CD14-positive monocyte (primary cell): Measurements from ENCODE around the gene NDST1. TPM values are rescaled to one million over a fixed set of nuclear protein-coding genes. Genes with fewer than 3 reads are reported as not detected.

Source experiments
- DNase-seq, 3 donors: peaks; one replicate each; pipeline ENCODE4 v3.0.0-alpha.2; 2011 to 2022
- H2AFZ ChIP-seq: 2 replicates; pipeline ENCODE4 v1.6.0; 2012; ENCODE audit warnings: mild to moderate bottlenecking, low read depth, low read length, inconsistent platforms; ENCODE audit not compliant: insufficient read depth, poor library complexity, severe bottlenecking
- H3K27ac ChIP-seq, 2 donors: 1 replicate in 1 of 2; 2 replicates in 1 of 2; pipeline ENCODE4 v1.5.1; 2012 to 2013; ENCODE audit warnings: low read length in 2 of 2, control low read depth in 1 of 2, inconsistent platforms in 1 of 2, low read depth in 1 of 2, mild to moderate bottlenecking in 1 of 2
- H3K27me3 ChIP-seq, 2 donors: one replicate each; pipeline versions ENCODE4 v1.6.0 to v1.6.1; 2011 to 2013; ENCODE audit warnings: low read length in 2 of 2; ENCODE audit not compliant: control insufficient read depth in 2 of 2, insufficient read depth in 2 of 2
- H3K36me3 ChIP-seq, 2 donors: replicated peaks in 1 of 2; 1 replicate in 1 of 2; 2 replicates in 1 of 2; pipeline versions ENCODE4 v1.5.1 to v1.6.1; 2012 to 2013; ENCODE audit warnings: low read length in 2 of 2, control low read depth in 1 of 2, inconsistent platforms in 1 of 2, mild to moderate bottlenecking in 1 of 2; ENCODE audit not compliant: insufficient read depth in 2 of 2, control insufficient read depth in 1 of 2
- H3K4me1 ChIP-seq, 2 donors: 1 replicate in 1 of 2; 2 replicates in 1 of 2; pipeline versions ENCODE4 v1.5.1 to v1.6.1; 2012 to 2013; ENCODE audit warnings: low read length in 2 of 2, control low read depth in 1 of 2, inconsistent platforms in 1 of 2, mild to moderate bottlenecking in 1 of 2, moderate library complexity in 1 of 2; ENCODE audit not compliant: insufficient read depth in 2 of 2, control insufficient read depth in 1 of 2
- H3K4me2 ChIP-seq: replicated peaks from 2 replicates; pipeline ENCODE3; 2012; ENCODE audit warnings: low read length, moderate library complexity, mild to moderate bottlenecking; ENCODE audit not compliant: poor library complexity, severe bottlenecking; ENCODE audit errors: extremely low read depth
- H3K4me3 ChIP-seq, 3 experiments: fragments of 200-600 bp in 1 of 3; sonication (generic) in 1 of 3; replicated peaks in 1 of 3; 1 replicate in 2 of 3; 2 replicates in 1 of 3; pipeline ENCODE4 v1.5.1; 2011 to 2013; ENCODE audit warnings: low read length in 3 of 3, mild to moderate bottlenecking in 3 of 3, control low read depth in 2 of 3, low read depth in 2 of 3, inconsistent platforms in 1 of 3, moderate library complexity in 1 of 3
- H3K79me2 ChIP-seq: 2 replicates; pipeline ENCODE4 v1.6.0; 2012; ENCODE audit warnings: mild to moderate bottlenecking, control low read depth, inconsistent platforms, low read length, moderate library complexity; ENCODE audit not compliant: insufficient read depth
- H3K9ac ChIP-seq: 2 replicates; pipeline ENCODE4 v1.6.0; 2017; ENCODE audit warnings: low read length, mild to moderate bottlenecking; ENCODE audit not compliant: insufficient read depth, poor library complexity, severe bottlenecking
- H3K9me3 ChIP-seq, 2 donors: replicated peaks in 1 of 2; 1 replicate in 1 of 2; 2 replicates in 1 of 2; pipeline versions ENCODE4 v1.5.1 to v1.6.1; 2012 to 2013; ENCODE audit warnings: low read length in 2 of 2, control low read depth in 1 of 2; ENCODE audit not compliant: control insufficient read depth in 1 of 2, insufficient read depth in 1 of 2
- H4K20me1 ChIP-seq: 2 replicates; pipeline ENCODE4 v1.6.0; 2012; ENCODE audit warnings: mild to moderate bottlenecking, low read length, control low read depth, moderate library complexity; ENCODE audit not compliant: insufficient read depth
- H3K27ac Mint-ChIP-seq, 7 donors: one replicate each; pipeline ENCODE4 v1.8.0; 2020; ENCODE audit warnings: mild to moderate bottlenecking in 7 of 7, mixed read lengths in 7 of 7, moderate library complexity in 6 of 7, inconsistent platforms in 2 of 7
- H3K27me3 Mint-ChIP-seq, 3 donors: one replicate each; pipeline ENCODE4 v1.8.0; 2021 to 2022; ENCODE audit warnings: low read depth in 3 of 3, mild to moderate bottlenecking in 3 of 3, mixed read lengths in 3 of 3, moderate library complexity in 3 of 3, inconsistent platforms in 1 of 3
- H3K36me3 Mint-ChIP-seq, 2 donors: one replicate each; pipeline ENCODE4 v1.8.0; 2020; ENCODE audit warnings: mixed read lengths in 2 of 2, inconsistent platforms in 1 of 2, mild to moderate bottlenecking in 1 of 2
- H3K4me1 Mint-ChIP-seq: one replicate; pipeline ENCODE4 v1.8.0; 2020; ENCODE audit warnings: mild to moderate bottlenecking, mixed read lengths
- H3K4me3 Mint-ChIP-seq, 2 donors: one replicate each; pipeline ENCODE4 v1.8.0; 2020; ENCODE audit warnings: mild to moderate bottlenecking in 2 of 2, mixed read lengths in 2 of 2, moderate library complexity in 1 of 2
- H3K9me3 Mint-ChIP-seq, 7 donors: one replicate each; pipeline ENCODE4 v1.8.0; 2020 to 2022; ENCODE audit warnings: mixed read lengths in 7 of 7, mild to moderate bottlenecking in 6 of 7, moderate library complexity in 6 of 7, inconsistent platforms in 2 of 7
- CTCF ChIP-seq: fragments of 200-600 bp; IDR thresholded peaks from one replicate; pipeline ENCODE4 v1.8.0; 2022; ENCODE audit warnings: antibody characterized with exemption, mild to moderate bottlenecking
- WGBS: methylation state at CpG from one replicate; pipeline ENCODE4 v1.1.5; 2013; ENCODE audit warnings: missing lambda C conversion rate; ENCODE audit not compliant: insufficient coverage; 5-methylcytosine and 5-hydroxymethylcytosine counted together
- intact Hi-C, 2 donors: fragments of 100-400 bp; cut with micrococcal nuclease; formaldehyde crosslinking; loops; one replicate each; pipeline versions ENCODE4 v1.15.0 to v1.15.1; 2023
- polyA plus RNA-seq, 3 donors: library from polyadenylated mRNA; depleted of rRNA in 1 of 3; unstranded in 2 of 3; stranded (reverse) in 1 of 3; fragments of 300-500 nt in 2 of 3; fragments of >200 nt in 1 of 3; fragmentation: Illumina TruSeq in 2 of 3; gene quantifications; 1 replicate in 2 of 3; 2 replicates in 1 of 3; pipeline ENCODE4 v1.2.3, GENCODE V29; 2012 to 2021

Gene NDST1
- polyA plus RNA-seq, 3 donors: 7.0 to 18.9 (median 7.5) TPM

DNA sequence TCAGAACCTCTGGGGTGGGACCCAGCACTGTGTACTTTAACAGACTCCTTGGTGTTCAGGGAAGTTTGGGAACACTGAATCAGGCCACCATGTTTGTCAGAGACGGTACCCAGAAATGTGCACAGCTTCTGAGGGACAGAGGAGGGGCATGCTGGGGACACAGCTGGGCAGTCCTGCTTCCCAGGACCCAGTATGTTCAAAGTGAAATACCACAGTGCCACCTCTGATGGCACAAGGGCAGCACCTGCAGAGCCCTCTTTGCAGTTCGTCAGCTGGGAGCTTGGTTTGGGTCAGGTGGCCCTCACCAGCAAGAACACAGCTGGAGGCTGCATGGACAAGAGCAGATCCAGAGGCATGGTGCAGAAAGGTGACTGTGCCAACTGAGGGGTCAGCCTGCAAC is 51.2 kb downstream of the NDST1 start:
- Histone ChIP-seq H3K79me2 (no peaks in the 10 kb centered on the region), H2AFZ (no peak overlapping the region), H3K4me3 (no peak overlapping the region), H3K36me3 (peaks cover 27 to 29% of the 10 kb centered on the region in 2 donors), H3K4me1 (no peaks in the 10 kb centered on the region), H3K9me3 (no peaks in the 10 kb centered on the region), H3K9ac (no peak overlapping the region), H3K27me3 (no peaks in the 10 kb centered on the region), H3K4me2 (no peak overlapping the region), H4K20me1 (no peaks in the 10 kb centered on the region), H3K27ac (no peak overlapping the region)
- TF ChIP-seq CTCF: no peak
- Mint-ChIP-seq H3K36me3 (peaks cover 23 to 28% of the 10 kb centered on the region in 2 donors), H3K4me1 (no peaks in the 10 kb centered on the region), H3K27ac (no peak overlapping the region), H3K9me3 (peaks cover 0 to 6% (median 0%) of the 10 kb centered on the region in 7 donors), H3K27me3 (peaks cover 0 to 7% (median 4%) of the 10 kb centered on the region in 3 donors), H3K4me3 (no peak overlapping the region)
- intact Hi-C loops: loop anchor here in 1 of 2 donors (5.0 kb wide), 1 partner anchor 98 kb away; no protein-coding TSS in a partner anchor
- 92% methylated on average over 2 of the region's 2 CpGs for WGBS
- no peak for DNase-seq

GRCh38 chr5:150559701-150560100 is 51.8 kb downstream of the NDST1 start:
- Mint-ChIP-seq H3K27me3 (peaks cover 0 to 7% (median 4%) of the 10 kb centered on the region in 3 donors), H3K4me3 (no peak overlapping the region), H3K9me3 (peaks cover 0 to 6% (median 0%) of the 10 kb centered on the region in 7 donors), H3K4me1 (no peaks in the 10 kb centered on the region), H3K27ac (peak overlapping the region in 1 of 7 donors; percentile 19), H3K36me3 (peaks cover 19 to 24% of the 10 kb centered on the region in 2 donors)
- Histone ChIP-seq H3K9me3 (no peaks in the 10 kb centered on the region), H3K27me3 (no peaks in the 10 kb centered on the region), H3K4me1 (no peaks in the 10 kb centered on the region), H3K27ac (no peak overlapping the region), H3K79me2 (no peaks in the 10 kb centered on the region), H3K4me2 (no peak overlapping the region), H2AFZ (no peak overlapping the region), H3K9ac (no peak overlapping the region), H3K4me3 (no peak overlapping the region), H4K20me1 (no peaks in the 10 kb centered on the region), H3K36me3 (peaks cover 22 to 24% of the 10 kb centered on the region in 2 donors)
- intact Hi-C loops: loop anchor here (2.0 to 5.0 kb wide), 2 partner anchors 98 to 287 kb away; partner anchors contain the start of gene IRGM (in 1 of the 2)
- 70% methylated on average over 2 of the region's 4 CpGs for WGBS
- no peak for DNase-seq
- TF ChIP-seq CTCF: no peak
